SJSA1 (cell line): ENCODE data around the gene CALML3. TPM values are rescaled to one million over a fixed set of nuclear protein-coding genes. Genes with fewer than 3 reads are reported as not detected.

Experiments used
- DNase-seq, 2 experiments: peaks; one replicate each; pipeline ENCODE4 v3.0.0-alpha.2; 2015 to 2020; ENCODE audit warnings: low spot score in 2 of 2, low read depth in 1 of 2
- H3K27ac ChIP-seq: fragments of 250-450 bp; sonication (Bioruptor Pico); 2 replicates; pipeline ENCODE4 v1.5.1; 2020; ENCODE audit warnings: mild to moderate bottlenecking, moderate library complexity
- H3K27me3 ChIP-seq: fragments of 250-450 bp; sonication (Bioruptor Pico); replicated peaks from 2 replicates; pipeline ENCODE4 v1.5.1; 2020; ENCODE audit warnings: mild to moderate bottlenecking, moderate library complexity
- H3K36me3 ChIP-seq: fragments of 250-450 bp; sonication (Bioruptor Pico); 2 replicates; pipeline ENCODE4 v1.5.1; 2020; ENCODE audit warnings: mild to moderate bottlenecking
- H3K4me1 ChIP-seq: fragments of 250-450 bp; sonication (Bioruptor Pico); replicated peaks from 2 replicates; pipeline ENCODE4 v1.6.1; 2021; ENCODE audit warnings: mild to moderate bottlenecking
- H3K4me3 ChIP-seq: fragments of 250-450 bp; sonication (Bioruptor Pico); 2 replicates; pipeline ENCODE4 v1.5.1; 2020; ENCODE audit warnings: mild to moderate bottlenecking
- H3K9me3 ChIP-seq: fragments of 250-450 bp; sonication (Bioruptor Pico); replicated peaks from 2 replicates; pipeline ENCODE4 v1.5.1; 2020; ENCODE audit warnings: mild to moderate bottlenecking
- total RNA-seq: library from RNA; depleted of rRNA; stranded (reverse); fragments of >200 nt; shearing (Covaris generic); gene quantifications from 2 replicates; pipeline ENCODE4 v1.2.3, GENCODE V29; 2014

CALML3 gene
- total RNA-seq, 1 experiment from 2014 or later = not detected

- no peaks in the 10 kb centered on the region for H3K4me1 ChIP-seq
- H3K9me3 ChIP-seq = no peaks in the 10 kb centered on the region
- H3K36me3 ChIP-seq = no peaks in the 10 kb centered on the region
- no peak for DNase-seq
- H3K27me3 ChIP-seq = 0 out of 2 replicates have a peak, but pooled peaks cover 1% of the 10 kb centered on the region
- H3K27ac ChIP-seq = no peak overlapping the region
- H3K4me3 ChIP-seq = no peak overlapping the region
Observed at GRCh38 chr10:5507649-5508131, 17.1 kb upstream of the CALML3 start.

- no peak overlapping the region for H3K4me3 ChIP-seq
- DNase-seq = no peak
- H3K4me1 ChIP-seq = no peaks in the 10 kb centered on the region
- H3K27me3 ChIP-seq = no peaks in the 10 kb centered on the region
- H3K27ac ChIP-seq = no peak overlapping the region
- no peaks in the 10 kb centered on the region for H3K9me3 ChIP-seq
- H3K36me3 ChIP-seq = no peaks in the 10 kb centered on the region
Observed at GRCh38 chr10:5508161-5508604, 16.6 kb upstream of the CALML3 start.

- Histone ChIP-seq H3K27me3 (no peaks in the 10 kb centered on the region), H3K4me3 (no peak overlapping the region), H3K36me3 (no peaks in the 10 kb centered on the region), H3K4me1 (no peaks in the 10 kb centered on the region), H3K27ac (no peak overlapping the region), H3K9me3 (no peaks in the 10 kb centered on the region)
- no peak for DNase-seq
Observed at GRCh38 chr10:5508786-5509185, 16.0 kb upstream of the CALML3 start.

- Histone ChIP-seq H3K4me3 (no peak overlapping the region), H3K27me3 (no peaks in the 10 kb centered on the region), H3K36me3 (no peaks in the 10 kb centered on the region), H3K9me3 (no peaks in the 10 kb centered on the region), H3K27ac (no peak overlapping the region), H3K4me1 (no peaks in the 10 kb centered on the region)
- DNase-seq = no peak
Observed at GRCh38 chr10:5509236-5509635, 15.5 kb upstream of the CALML3 start.

GRCh38 chr10:5509691-5510090, 15.1 kb upstream of the CALML3 start:
- H3K4me1 ChIP-seq = no peaks in the 10 kb centered on the region
- no peaks in the 10 kb centered on the region for H3K9me3 ChIP-seq
- H3K27me3 ChIP-seq = no peaks in the 10 kb centered on the region
- no peak overlapping the region for H3K4me3 ChIP-seq
- no peak overlapping the region for H3K27ac ChIP-seq
- DNase-seq = no peak
- no peaks in the 10 kb centered on the region for H3K36me3 ChIP-seq

GRCh38 chr10:5510281-5511072, 14.3 kb upstream of the CALML3 start:
- Histone ChIP-seq H3K36me3 (no peaks in the 10 kb centered on the region), H3K27ac (no peak overlapping the region), H3K9me3 (no peaks in the 10 kb centered on the region), H3K4me3 (no peak overlapping the region), H3K4me1 (no peaks in the 10 kb centered on the region), H3K27me3 (no peaks in the 10 kb centered on the region)
- DNase-seq = no peak

- Histone ChIP-seq H3K4me3 (no peak overlapping the region), H3K4me1 (no peaks in the 10 kb centered on the region), H3K27me3 (no peaks in the 10 kb centered on the region), H3K9me3 (no peaks in the 10 kb centered on the region), H3K36me3 (no peaks in the 10 kb centered on the region), H3K27ac (no peak overlapping the region)
- DNase-seq = no peak
Observed at GRCh38 chr10:5511231-5511884, 13.4 kb upstream of the CALML3 start.

GRCh38 chr10:5511885-5512280, 12.9 kb upstream of the CALML3 start:
- no peaks in the 10 kb centered on the region for H3K36me3 ChIP-seq

GRCh38 chr10:5512331-5512730, 12.4 kb upstream of the CALML3 start:
- H3K36me3 ChIP-seq = no peaks in the 10 kb centered on the region
- no peak for DNase-seq
- H3K27me3 ChIP-seq = no peaks in the 10 kb centered on the region
- no peaks in the 10 kb centered on the region for H3K4me1 ChIP-seq
- no peaks in the 10 kb centered on the region for H3K9me3 ChIP-seq
- no peak overlapping the region for H3K27ac ChIP-seq
- H3K4me3 ChIP-seq = no peak overlapping the region

More at GRCh38 chr10:5511885-5512280, 12.9 kb upstream of the CALML3 start:
- H3K4me1 ChIP-seq = no peaks in the 10 kb centered on the region
- no peak for DNase-seq
- H3K27ac ChIP-seq = no peak overlapping the region
- H3K4me3 ChIP-seq = no peak overlapping the region
- H3K27me3 ChIP-seq = no peaks in the 10 kb centered on the region
- H3K9me3 ChIP-seq = no peaks in the 10 kb centered on the region

- H3K9me3 ChIP-seq = no peaks in the 10 kb centered on the region
- H3K36me3 ChIP-seq = no peaks in the 10 kb centered on the region
- no peak overlapping the region for H3K4me3 ChIP-seq
- no peaks in the 10 kb centered on the region for H3K4me1 ChIP-seq
- DNase-seq = no peak
- H3K27me3 ChIP-seq = no peaks in the 10 kb centered on the region
- H3K27ac ChIP-seq = no peak overlapping the region
Observed at GRCh38 chr10:5512881-5513612, 11.7 kb upstream of the CALML3 start.

- Histone ChIP-seq H3K27ac (no peak overlapping the region), H3K4me1 (no peaks in the 10 kb centered on the region), H3K9me3 (no peaks in the 10 kb centered on the region), H3K27me3 (no peaks in the 10 kb centered on the region), H3K4me3 (no peak overlapping the region), H3K36me3 (no peaks in the 10 kb centered on the region)
- no peak for DNase-seq
Observed at GRCh38 chr10:5514226-5514850, 10.4 kb upstream of the CALML3 start.

GRCh38 chr10:5515948-5516761, 8.6 kb upstream of the CALML3 start:
- H3K4me1 ChIP-seq = no peaks in the 10 kb centered on the region
- H3K27me3 ChIP-seq = no peaks in the 10 kb centered on the region
- no peak overlapping the region for H3K27ac ChIP-seq
- no peaks in the 10 kb centered on the region for H3K9me3 ChIP-seq
- H3K36me3 ChIP-seq = no peaks in the 10 kb centered on the region
- no peak overlapping the region for H3K4me3 ChIP-seq
- DNase-seq = no peak

GRCh38 chr10:5517546-5517945, 7.2 kb upstream of the CALML3 start:
- Histone ChIP-seq H3K36me3 (no peaks in the 10 kb centered on the region), H3K27ac (no peak overlapping the region), H3K9me3 (no peaks in the 10 kb centered on the region), H3K27me3 (no peaks in the 10 kb centered on the region), H3K4me1 (no peaks in the 10 kb centered on the region), H3K4me3 (no peak overlapping the region)
- DNase-seq = no peak
